HG02610 (cell line): ENCODE data around the gene DNMT3A.
A peak's percentile ranks its signal among the peaks of the same experiment; 100 is the strongest.

ENCODE experiments used
- ATAC-seq: cut with Tn5 transposase; IDR thresholded peaks from one replicate; pipeline ENCODE4 v1.9.1; 2021; ENCODE audit warnings: mild to moderate bottlenecking, moderate library complexity; ENCODE audit not compliant: unreplicated experiment

The DNMT3A gene

GRCh38 chr2:25373269-25373981, 31.7 kb upstream of the DNMT3A start:
- ATAC-seq, result no peak

DNA sequence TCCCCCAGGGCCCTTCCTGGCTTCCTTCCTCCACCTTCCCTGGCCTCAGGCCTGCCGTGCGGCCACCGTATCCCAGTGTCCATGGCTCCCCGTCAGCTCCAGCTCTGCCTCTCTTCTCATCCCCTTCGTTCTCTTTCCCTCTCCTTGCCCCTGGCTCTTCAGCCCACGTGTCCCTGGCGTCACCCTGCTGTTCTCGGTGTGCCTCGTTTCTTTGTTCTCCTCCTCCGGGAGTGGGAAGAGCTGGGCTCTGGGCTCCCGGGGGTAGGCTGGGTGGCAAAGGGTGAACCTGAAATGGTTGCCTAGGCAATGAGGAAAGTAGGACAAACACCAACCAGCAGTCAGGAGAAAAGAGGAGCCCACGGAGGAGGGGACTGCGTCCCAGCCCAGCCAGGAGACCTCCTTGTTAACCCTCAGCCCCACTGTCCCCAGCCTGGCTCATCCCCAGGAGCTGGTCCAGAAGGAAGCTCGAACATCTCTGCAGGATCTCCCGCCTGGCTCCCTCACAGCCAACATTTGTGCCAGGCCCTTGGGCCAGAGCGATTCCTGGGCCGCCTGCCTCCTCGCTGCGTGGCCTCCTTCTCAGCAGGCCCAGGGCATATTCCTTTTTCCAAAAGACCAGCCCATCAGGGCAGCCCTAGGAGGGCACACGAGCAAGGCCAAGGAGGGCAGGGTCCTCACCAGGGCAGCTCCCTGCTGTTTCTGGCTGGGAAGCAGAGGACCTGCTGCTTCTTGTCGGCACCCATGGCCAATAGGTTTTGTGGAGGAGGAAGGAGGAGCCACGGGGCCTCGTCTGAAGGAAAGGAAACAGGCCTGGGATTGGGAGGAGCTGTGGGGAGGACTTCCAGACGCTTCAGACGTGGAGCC, 30.9 kb upstream of the DNMT3A start:
- ATAC-seq, result no peak

DNA sequence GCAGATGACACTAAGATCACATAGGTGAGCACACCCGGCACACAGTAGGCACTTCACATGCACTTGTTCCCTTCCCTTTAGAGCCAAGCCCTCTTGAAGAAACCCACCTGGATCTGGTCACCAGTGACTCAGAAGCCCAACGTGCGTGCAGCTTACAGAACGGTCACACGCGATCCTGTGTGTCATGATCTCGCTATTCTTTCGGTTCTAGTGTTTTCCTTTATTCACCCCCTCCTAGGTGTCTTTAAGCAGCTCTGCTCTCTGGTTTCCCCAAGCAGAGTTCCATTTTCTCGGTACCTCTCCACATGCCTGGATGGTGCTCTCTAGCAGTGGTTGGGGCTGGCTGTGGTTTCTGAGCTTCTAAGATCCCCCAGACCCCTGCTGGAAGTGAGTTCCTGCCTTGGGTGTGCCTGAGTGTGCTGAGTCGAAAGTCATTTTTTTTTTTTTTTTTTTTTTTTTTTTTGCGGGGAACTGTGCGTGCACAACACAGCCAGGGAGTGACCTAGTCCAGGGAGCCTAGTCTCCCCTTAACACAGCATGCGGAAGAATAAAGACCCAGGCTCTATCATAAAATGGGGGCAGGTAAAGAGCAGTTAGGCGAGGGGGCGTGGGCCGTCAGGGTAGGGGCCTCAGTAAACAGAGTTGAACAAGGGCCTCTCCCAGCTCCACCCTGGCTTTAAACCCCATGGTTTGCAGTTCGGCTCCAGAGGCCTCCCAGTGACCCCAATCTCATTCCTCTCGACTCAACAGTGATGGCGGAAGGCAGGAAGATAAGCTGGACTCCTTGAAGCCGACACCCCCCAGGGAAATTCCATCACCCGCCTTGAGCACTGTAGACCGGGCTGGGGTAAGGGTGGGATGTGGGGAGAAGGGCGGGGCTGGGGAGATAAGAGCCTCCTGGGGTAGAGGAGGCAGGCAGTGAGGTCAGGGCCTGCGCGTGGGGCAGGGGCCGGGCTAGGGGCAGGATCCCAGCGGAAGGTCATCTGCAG, 29.8 kb upstream of the DNMT3A start:
- no peak for ATAC-seq

DNA sequence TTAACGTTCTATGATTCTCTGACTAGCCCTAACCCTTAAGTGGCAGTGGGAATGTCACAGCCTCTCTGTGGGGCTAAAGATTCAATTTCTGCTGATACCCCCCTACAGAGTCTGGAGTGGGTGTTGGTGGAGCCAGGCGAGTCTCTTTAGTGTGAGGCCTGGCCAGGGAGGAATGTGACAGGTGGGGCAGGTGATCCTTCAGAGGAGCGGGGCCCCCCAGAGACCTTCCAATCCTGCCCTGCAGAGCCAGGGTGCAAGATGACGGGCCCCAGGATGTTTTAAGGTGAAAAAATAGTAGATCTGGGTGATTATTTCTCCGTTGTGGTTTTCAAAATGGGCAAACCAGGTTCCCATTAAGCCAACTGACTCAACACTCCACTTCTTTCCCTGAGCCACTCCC, 28.2 kb upstream of the DNMT3A start:
- ATAC-seq, result no peak

- ATAC-seq, result no peak
Measured at GRCh38 chr2:25369439-25369838, 27.7 kb upstream of the DNMT3A start.

GRCh38 chr2:25368660-25369059, 26.9 kb upstream of the DNMT3A start:
- ATAC-seq, result no peak

GRCh38 chr2:25367296-25367695, 25.6 kb upstream of the DNMT3A start:
- no peak for ATAC-seq

DNA sequence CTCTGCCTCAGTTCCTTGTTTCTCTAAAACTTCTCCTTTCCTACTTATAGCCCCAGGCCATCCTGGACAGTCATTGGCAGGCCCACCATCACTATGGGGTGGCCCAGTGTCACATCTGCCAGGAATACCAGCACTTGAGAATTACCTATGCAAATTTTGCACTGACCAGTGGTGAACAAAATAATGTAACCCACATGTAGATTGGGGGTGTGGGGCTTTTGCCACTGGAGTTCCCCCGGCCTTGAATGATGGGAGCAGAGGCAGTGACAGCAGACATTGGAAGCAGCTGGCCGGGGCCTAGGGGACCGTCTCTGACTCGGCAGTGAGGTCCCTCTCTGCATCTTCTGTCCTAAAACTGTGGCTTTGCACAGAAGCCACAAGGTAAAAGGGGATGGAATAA, 24.9 kb upstream of the DNMT3A start:
- ATAC-seq, result no peak

- ATAC-seq, result no peak
Measured at GRCh38 chr2:25365241-25365640, 23.5 kb upstream of the DNMT3A start.

DNA sequence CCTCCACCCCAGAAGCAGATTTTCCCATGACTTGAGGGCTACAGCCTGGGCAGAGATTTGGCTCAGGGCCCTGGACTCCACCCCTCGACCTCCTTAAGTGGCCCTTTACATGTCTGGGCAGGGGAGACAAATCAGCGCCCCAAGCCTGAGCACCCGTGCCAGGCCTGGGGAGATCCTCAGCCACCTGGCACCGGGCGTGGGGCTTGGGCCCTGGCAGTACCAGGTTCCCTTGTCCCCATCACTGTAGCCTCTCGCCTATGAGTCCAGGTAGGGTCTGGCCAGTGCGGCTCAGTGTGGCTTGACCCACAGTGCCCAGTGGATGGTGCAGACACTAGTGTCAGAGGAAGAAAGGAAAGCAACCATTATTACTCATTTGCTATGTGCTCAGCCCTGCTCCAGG, 22.0 kb upstream of the DNMT3A start:
- no peak for ATAC-seq

DNA sequence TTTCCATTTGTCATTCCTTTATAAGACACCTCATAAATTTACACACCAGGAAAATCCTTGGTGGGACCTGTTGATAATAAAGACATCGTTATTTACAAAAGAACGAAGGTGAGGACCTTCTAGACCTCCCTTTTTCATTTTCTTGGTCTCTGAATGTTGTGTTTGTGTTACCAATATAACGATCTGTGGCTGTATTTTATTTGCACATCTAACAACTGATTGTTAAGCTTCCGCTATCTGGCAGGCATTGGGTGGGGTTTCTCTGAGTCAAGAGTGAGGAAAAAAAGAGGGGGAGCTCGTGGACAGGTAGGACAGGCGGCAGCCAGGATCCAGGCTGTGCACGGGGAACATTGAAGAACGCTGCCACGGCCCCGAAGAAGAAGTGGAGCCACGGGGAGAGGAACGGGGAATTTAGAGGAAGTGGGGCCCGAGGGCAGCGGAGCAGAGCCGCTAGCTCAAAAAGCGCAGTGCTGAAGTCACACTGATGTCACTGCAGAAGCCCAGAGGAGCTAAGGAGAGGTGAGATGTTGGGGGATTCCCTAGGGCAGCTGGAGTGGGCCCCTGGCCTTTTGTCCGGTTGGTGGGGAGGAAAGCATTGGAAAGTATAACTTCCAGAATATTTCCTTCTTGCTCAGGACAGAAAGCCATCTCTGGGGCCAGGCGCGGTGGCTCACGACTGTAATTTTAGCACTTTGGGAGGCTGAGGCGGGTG, 20.9 kb upstream of the DNMT3A start:
- ATAC-seq, result peak; percentile 77

- ATAC-seq, result peak; percentile 78
Measured at GRCh38 chr2:25362049-25362433, 20.3 kb upstream of the DNMT3A start.

DNA sequence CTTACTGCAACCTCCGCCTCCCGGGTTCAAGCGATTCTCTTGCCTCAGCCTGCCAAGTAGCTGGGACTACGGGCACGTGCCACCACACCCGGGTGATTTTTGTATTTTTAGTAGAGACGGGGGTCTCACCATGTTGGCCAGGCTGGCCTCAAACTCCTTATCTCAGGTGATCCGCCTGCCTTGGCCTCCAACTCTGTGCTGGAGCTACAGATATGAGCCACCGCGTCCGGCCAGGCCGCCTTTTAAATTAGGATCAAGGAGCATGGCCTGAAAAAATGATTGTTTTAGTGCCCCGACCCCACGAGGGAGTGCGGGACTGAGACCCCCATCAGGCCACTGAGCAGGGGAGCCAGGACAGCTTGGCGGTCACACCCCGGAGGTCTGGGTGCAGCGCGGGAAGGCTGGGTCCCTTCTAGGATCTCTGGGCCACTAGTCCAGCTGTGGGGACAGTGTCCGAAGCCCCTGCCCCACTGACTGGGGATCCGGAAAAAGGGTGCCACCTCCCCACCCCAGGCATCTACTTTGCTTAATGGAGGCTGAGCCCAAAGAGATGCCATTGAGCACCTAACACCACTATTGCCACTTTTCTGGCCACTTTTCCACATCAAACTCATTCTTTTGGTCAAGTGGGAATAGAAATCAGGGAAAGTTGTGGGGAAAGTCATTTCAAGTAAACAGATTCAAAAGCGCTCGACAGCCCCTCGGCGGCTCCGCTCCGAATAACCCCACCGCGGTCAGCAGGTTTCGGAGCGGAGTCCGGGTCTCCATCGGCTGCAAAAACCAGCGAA, 19.7 kb upstream of the DNMT3A start:
- ATAC-seq, result no peak

- ATAC-seq, result no peak
Measured at GRCh38 chr2:25358836-25359235, 17.1 kb upstream of the DNMT3A start.

- ATAC-seq, result no peak
Measured at GRCh38 chr2:25358249-25358815, 16.6 kb upstream of the DNMT3A start.

- no peak for ATAC-seq
Measured at GRCh38 chr2:25356088-25356487, 14.4 kb upstream of the DNMT3A start.

GRCh38 chr2:25355270-25355669, 13.5 kb upstream of the DNMT3A start:
- no peak for ATAC-seq

GRCh38 chr2:25354116-25354515, 12.4 kb upstream of the DNMT3A start:
- no peak for ATAC-seq

DNA sequence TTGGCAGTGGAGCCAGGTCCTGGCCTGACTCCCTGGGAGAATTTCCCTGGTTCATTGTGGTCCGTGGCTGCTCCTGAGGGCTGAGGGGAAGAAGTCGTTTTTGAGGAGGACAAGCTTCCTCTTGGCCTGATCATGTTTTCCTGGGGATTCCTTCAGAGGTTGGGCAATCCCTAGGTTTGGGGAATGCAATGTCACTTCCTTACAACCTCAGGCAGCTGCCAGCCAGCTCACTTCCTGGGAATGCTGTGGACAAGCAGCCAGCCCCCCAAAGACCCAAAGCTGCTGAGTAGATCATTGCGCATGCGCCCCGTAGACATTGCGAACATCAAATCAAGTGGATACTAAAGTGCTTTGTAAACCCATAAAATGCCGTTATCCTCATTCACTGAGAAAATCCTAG, 7.7 kb upstream of the DNMT3A start:
- ATAC-seq, result no peak
